Uterus (tissue), 4 donors: Measurements from ENCODE around the gene ZNHIT3. TPM values are rescaled to one million over a fixed set of nuclear protein-coding genes. Genes with fewer than 3 reads are reported as not detected.

ENCODE experiments used
- DNase-seq, 2 donors: peaks; one replicate each; pipeline ENCODE4 v3.0.0-alpha.2; 2019 to 2020
- H3K27ac ChIP-seq, 2 donors: fragments of 200-600 bp; sonication (generic); 1 replicate in 1 of 2; 2 replicates in 1 of 2; pipeline ENCODE4 v1.5.1; 2016 to 2018
- H3K27me3 ChIP-seq, 2 donors: fragments of 200-600 bp; sonication (generic); one replicate each; pipeline ENCODE4 v1.5.1; 2018 to 2019; ENCODE audit warnings: control low read depth in 1 of 2
- H3K36me3 ChIP-seq, 2 donors: fragments of 200-600 bp; sonication (generic); one replicate each; pipeline ENCODE4 v1.5.1; 2019; ENCODE audit warnings: control low read depth in 1 of 2
- H3K4me1 ChIP-seq, 2 donors: fragments of 200-600 bp; sonication (generic); one replicate each; pipeline ENCODE4 v1.5.1; 2018 to 2019; ENCODE audit warnings: control low read depth in 1 of 2
- H3K4me3 ChIP-seq, 2 donors: fragments of 200-600 bp; sonication (generic); 1 replicate in 1 of 2; 2 replicates in 1 of 2; pipeline ENCODE4 v1.5.1; 2018 to 2019; ENCODE audit warnings: mild to moderate bottlenecking in 1 of 2
- H3K9me3 ChIP-seq, 2 donors: fragments of 200-600 bp; sonication (generic); one replicate each; pipeline ENCODE4 v1.5.1; 2019; ENCODE audit warnings: control low read depth in 1 of 2
- CTCF ChIP-seq, 4 experiments: fragments of 200-600 bp in 2 of 4; fragments of 450-650 bp in 2 of 4; sonication (generic) in 2 of 4; IDR thresholded peaks; one replicate each; pipeline ENCODE4 v1.5.1; 2016 to 2019; ENCODE audit warnings: antibody characterized with exemption in 4 of 4, mild to moderate bottlenecking in 2 of 4, moderate library complexity in 1 of 4
- POLR2A ChIP-seq, 2 donors: fragments of 450-650 bp; IDR thresholded peaks; one replicate each; pipeline ENCODE4 v1.6.1; 2016; ENCODE audit warnings: antibody characterized with exemption in 2 of 2, mild to moderate bottlenecking in 1 of 2, moderate library complexity in 1 of 2
- intact Hi-C: fragments of 100-400 bp; cut with DNase I; formaldehyde crosslinking; loops from one replicate; pipeline ENCODE4 v1.15.1; 2023; ENCODE audit warnings: low total_unique reads
- total RNA-seq, 4 donors: library from RNA; depleted of rRNA in 3 of 4; stranded (reverse); fragments of >200 nt in 3 of 4; gene quantifications; one replicate each; pipeline versions ENCODE4 v1.1.0 to v1.2.4, GENCODE V29; 2014 to 2023
- donor health status: DM: yes; HTN: yes; CAD: no.

Gene ZNHIT3
- total RNA-seq, 4 donors from 2014 or later = 10.0 to 34.5 (median 24.4) TPM

- Histone ChIP-seq H3K4me1 (no peaks in the 10 kb centered on the region), H3K27me3 (no peaks in the 10 kb centered on the region), H3K9me3 (no peaks in the 10 kb centered on the region), H3K36me3 (no peaks in the 10 kb centered on the region), H3K27ac (no peak overlapping the region), H3K4me3 (no peak overlapping the region)
- no peak for TF ChIP-seq POLR2A (IDR thresholded peaks at IDR 0.05)
- DNase-seq = no peak
- intact Hi-C loops = no loop called here
Measured at GRCh38 chr17:36503456-36504155, 17.1 kb downstream of the ZNHIT3 start.

- DNase-seq = no peak
- H3K4me3 ChIP-seq = no peak overlapping the region
- intact Hi-C loops = no loop called here
Measured at GRCh38 chr17:36504156-36504545, 17.7 kb downstream of the ZNHIT3 start.

DNA sequence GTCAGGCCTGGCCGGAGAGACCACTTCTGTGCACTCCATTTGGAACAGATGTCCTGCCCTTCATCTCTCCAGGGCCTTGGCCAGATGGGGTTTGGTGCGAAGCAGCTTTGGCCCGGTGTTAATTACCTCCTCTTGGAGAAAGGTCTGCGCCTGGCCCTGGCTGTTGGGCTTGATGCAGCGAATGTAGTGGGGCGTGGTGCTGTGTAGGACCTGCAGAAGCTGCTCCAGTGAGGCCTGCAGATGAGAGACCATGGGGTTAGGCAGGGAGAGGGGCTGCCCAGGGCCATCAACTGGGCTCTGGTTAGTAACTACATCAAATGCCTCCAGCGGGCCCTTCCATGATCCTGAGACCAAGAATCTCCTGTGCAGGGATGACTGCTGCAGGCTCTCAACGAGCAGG lies 18.7 kb downstream of the ZNHIT3 start:
- Histone ChIP-seq H3K36me3 (no peaks in the 10 kb centered on the region), H3K4me1 (no peaks in the 10 kb centered on the region), H3K4me3 (no peak overlapping the region), H3K9me3 (no peaks in the 10 kb centered on the region), H3K27me3 (no peaks in the 10 kb centered on the region), H3K27ac (no peak overlapping the region)
- no peak for DNase-seq
- intact Hi-C loops = no loop called here
- TF ChIP-seq POLR2A (IDR thresholded peaks at IDR 0.05) (no peak), CTCF (IDR thresholded peaks at IDR 0.05) (no peak)

More at GRCh38 chr17:36504156-36504545, 17.7 kb downstream of the ZNHIT3 start:
- H3K27ac ChIP-seq = no peak overlapping the region
- H3K27me3 ChIP-seq = no peaks in the 10 kb centered on the region
- no peak for TF ChIP-seq POLR2A (IDR thresholded peaks at IDR 0.05)
- TF ChIP-seq CTCF (IDR thresholded peaks at IDR 0.05) = no peak
- no peaks in the 10 kb centered on the region for H3K36me3 ChIP-seq
- no peaks in the 10 kb centered on the region for H3K4me1 ChIP-seq
- no peaks in the 10 kb centered on the region for H3K9me3 ChIP-seq

DNA sequence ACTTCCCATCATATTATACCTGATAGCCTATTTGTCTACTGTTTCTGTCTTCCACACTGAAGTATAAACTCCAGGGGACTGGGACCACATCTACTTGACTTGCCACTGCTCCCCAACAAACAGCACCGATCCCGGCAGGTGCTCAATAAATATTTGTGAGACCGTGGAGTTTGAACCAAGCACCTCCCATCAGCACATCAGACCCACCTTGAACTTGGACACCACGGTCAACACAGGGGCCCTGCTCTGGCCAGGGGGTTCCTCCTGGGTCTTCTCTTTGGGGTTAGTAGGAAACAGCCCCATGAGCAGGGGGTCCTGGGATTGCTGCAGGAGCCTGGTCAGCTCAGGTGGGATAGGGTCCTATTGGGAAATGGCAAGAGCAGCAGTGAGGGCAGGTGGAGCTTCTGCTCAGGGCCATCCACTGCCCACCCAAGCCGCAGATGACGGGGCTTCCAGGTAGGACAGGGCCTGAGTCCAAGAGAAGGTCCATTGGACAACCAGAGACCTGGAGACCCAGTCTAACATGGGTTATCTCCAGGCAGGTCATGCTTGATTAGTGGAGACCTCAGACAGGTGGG lies 19.9 kb downstream of the ZNHIT3 start:
- intact Hi-C loops = no loop called here
- H3K27me3 ChIP-seq = no peaks in the 10 kb centered on the region
- no peak overlapping the region for H3K27ac ChIP-seq
- H3K36me3 ChIP-seq = no peaks in the 10 kb centered on the region
- no peak for DNase-seq
- no peaks in the 10 kb centered on the region for H3K4me1 ChIP-seq
- TF ChIP-seq CTCF (IDR thresholded peaks at IDR 0.05) (no peak), POLR2A (IDR thresholded peaks at IDR 0.05) (no peak)
- H3K9me3 ChIP-seq = no peaks in the 10 kb centered on the region
- H3K4me3 ChIP-seq = no peak overlapping the region

GRCh38 chr17:36506831-36507230 lies 20.4 kb downstream of the ZNHIT3 start:
- no peaks in the 10 kb centered on the region for H3K36me3 ChIP-seq

More at GRCh38 chr17:36506831-36507230, 20.4 kb downstream of the ZNHIT3 start:
- DNase-seq = no peak
- TF ChIP-seq CTCF (IDR thresholded peaks at IDR 0.05) (no peak), POLR2A (IDR thresholded peaks at IDR 0.05) (no peak)
- Histone ChIP-seq H3K27me3 (no peaks in the 10 kb centered on the region), H3K4me1 (no peaks in the 10 kb centered on the region), H3K27ac (no peak overlapping the region), H3K9me3 (no peaks in the 10 kb centered on the region), H3K4me3 (no peak overlapping the region)
- intact Hi-C loops = no loop called here
